HG02623 (cell line): ENCODE data around the gene DDX4.
A peak's percentile ranks its signal among the peaks of the same experiment; 100 is the strongest.
"Not testable (repeated sequence)": the region's sequence is repeated elsewhere in the genome, so short reads cannot be mapped to it uniquely, and the experiment has no call there.

Source experiments
- ATAC-seq: cut with Tn5 transposase; IDR thresholded peaks from one replicate; pipeline ENCODE4 v1.9.1; 2021; ENCODE audit warnings: moderate library complexity; ENCODE audit not compliant: unreplicated experiment

DDX4 gene

GRCh38 chr5:55720188-55720703 is 17.6 kb upstream of the DDX4 start:
- no peak for ATAC-seq

- ATAC-seq = no peak
These were observed 13.6 kb upstream of the DDX4 start for GRCh38 chr5:55724281-55724680.

GRCh38 chr5:55731848-55732247 is 6.0 kb upstream of the DDX4 start:
- ATAC-seq = no peak

- no peak for ATAC-seq
These were observed 5.3 kb upstream of the DDX4 start for GRCh38 chr5:55732585-55732984.

GRCh38 chr5:55734658-55735057 is 3.2 kb upstream of the DDX4 start:
- no peak for ATAC-seq

- ATAC-seq = no peak
These were observed 4.9 kb downstream of the DDX4 start for GRCh38 chr5:55742778-55743177.

GRCh38 chr5:55747778-55748318 is 10.0 kb downstream of the DDX4 start:
- no peak for ATAC-seq

GRCh38 chr5:55749387-55749786 is 11.5 kb downstream of the DDX4 start:
- no peak for ATAC-seq

- no peak for ATAC-seq
These were observed 12.2 kb downstream of the DDX4 start for GRCh38 chr5:55750063-55750462.

- no peak for ATAC-seq
These were observed 12.6 kb downstream of the DDX4 start for GRCh38 chr5:55750499-55750898.

- ATAC-seq = no peak
These were observed 20.4 kb downstream of the DDX4 start for GRCh38 chr5:55758231-55758630.

GRCh38 chr5:55758714-55759113 is 20.9 kb downstream of the DDX4 start:
- ATAC-seq = no peak

- ATAC-seq = not testable (repeated sequence)
These were observed 23.9 kb downstream of the DDX4 start for GRCh38 chr5:55761721-55762120.

GRCh38 chr5:55763746-55764420 is 26.0 kb downstream of the DDX4 start:
- ATAC-seq = no peak

- ATAC-seq = no peak
These were observed 30.4 kb downstream of the DDX4 start for GRCh38 chr5:55768279-55768678.

- peak; percentile 77 for ATAC-seq
These were observed 33.4 kb downstream of the DDX4 start for GRCh38 chr5:55771175-55771655.

- no peak for ATAC-seq
These were observed 35.2 kb downstream of the DDX4 start for GRCh38 chr5:55773057-55773456.

- no peak for ATAC-seq
These were observed 39.5 kb downstream of the DDX4 start for GRCh38 chr5:55777332-55777731.

GRCh38 chr5:55800924-55801323 is 63.1 kb downstream of the DDX4 start:
- no peak for ATAC-seq

GRCh38 chr5:55808814-55809213 is 71.0 kb downstream of the DDX4 start:
- ATAC-seq = not testable (repeated sequence)

- not testable (repeated sequence) for ATAC-seq
These were observed 78.1 kb downstream of the DDX4 start for GRCh38 chr5:55815939-55816338.

GRCh38 chr5:55816342-55816741 is 78.5 kb downstream of the DDX4 start:
- ATAC-seq = no peak

GRCh38 chr5:55817030-55817429 is 79.2 kb downstream of the DDX4 start:
- ATAC-seq = no peak
